GM19035 (cell line): ENCODE data around the gene ALDH8A1.
A peak's percentile ranks its signal among the peaks of the same experiment; 100 is the strongest.
"Not testable (repeated sequence)": the region's sequence is repeated elsewhere in the genome, so short reads cannot be mapped to it uniquely, and the experiment has no call there.

Experiments used
- ATAC-seq: cut with Tn5 transposase; IDR thresholded peaks from one replicate; pipeline ENCODE4 v1.9.1; 2021; ENCODE audit not compliant: unreplicated experiment

The ALDH8A1 gene

GRCh38 chr6:134911547-134911946 is 38.4 kb downstream of the ALDH8A1 start:
- ATAC-seq = no peak

GRCh38 chr6:134910593-134910935 is 39.3 kb downstream of the ALDH8A1 start:
- ATAC-seq = no peak

DNA sequence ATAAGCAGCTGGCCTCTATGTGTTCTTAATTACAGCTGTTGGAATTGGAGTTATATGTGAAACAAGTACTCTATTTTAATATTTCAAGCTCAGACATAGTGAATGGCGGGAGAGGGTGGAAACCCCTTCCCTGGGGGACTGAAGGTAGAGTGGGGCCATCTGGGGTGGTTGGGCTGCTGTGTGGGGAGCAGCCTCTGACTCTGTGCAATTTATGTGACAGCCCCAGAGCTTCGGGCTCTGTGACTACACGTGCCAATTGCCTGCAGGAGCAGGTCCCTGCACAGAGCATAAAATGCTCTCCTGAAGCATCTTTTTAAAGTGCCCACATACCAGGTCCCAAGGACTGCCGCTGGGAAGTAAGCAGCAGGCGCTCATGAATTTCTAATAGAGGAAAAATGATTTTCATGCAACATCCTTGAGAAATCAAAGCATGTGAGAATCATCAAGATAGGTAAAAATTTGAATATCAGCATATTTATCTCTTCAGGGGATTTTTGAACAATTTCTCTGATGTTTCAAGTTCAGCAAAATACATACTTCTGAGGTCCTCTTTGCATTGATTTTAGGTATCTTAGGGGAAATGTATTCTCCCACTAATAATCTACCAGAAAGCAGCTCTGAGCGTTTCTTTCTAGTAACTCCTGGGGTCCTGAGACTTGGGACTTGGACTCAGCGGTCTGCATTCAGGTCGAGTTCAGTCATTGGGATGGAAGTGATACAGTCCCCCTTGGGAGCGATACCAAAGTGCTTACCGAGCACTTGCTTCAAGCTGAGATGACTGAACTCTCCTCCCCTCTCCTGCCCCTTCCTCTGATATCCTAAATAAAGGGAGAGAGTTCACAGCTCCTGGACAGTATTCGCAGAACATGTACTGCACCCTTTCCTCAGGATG is 40.0 kb downstream of the ALDH8A1 start:
- no peak for ATAC-seq

DNA sequence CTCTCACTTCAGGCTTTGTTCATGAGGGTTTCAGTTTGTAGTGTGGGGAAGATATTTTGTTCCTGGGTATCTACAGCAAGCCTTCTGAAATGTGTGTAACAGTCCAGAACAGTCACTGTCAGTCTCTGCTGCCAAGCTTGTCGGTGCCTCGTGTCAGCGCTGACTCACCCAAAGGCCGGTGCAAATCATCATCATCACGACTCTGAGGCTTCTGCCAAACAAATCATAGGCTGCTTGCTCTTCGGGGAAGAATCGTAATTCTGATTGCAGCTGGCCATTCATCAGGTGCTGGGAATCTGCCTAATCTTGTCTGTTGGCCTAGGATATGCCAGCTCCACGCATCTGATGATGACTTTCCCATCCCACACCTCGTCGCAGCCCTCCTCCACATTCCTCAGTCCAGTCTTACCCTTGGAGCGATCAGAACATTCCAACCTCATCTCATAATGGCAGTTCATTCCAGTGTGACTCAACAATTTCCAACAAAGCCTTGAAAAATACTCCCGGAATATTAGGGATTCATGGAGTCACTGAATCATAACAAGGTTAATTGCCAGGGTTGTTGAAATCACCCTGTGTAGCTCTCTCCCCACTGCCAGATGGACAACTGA is 40.9 kb downstream of the ALDH8A1 start:
- ATAC-seq = no peak

DNA sequence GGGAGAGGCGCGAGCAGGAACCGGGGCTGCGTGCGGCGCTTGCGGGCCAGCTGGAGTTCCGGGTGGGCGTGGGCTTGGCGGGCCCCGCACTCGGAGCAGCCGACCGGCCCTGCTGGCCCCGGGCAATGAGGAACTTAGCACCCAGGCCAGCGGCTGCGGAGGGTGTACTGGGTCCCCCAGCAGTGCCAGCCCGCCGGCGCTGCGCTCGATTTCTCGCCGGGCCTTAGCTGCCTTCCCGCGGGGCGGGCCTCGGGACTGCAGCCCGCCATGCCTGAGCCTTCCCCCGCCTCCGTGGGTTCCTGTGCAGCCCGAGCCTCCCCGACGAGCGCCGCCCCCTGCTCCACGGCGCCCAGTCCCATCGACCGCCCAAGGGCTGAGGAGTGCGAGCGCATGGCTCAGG is 45.2 kb downstream of the ALDH8A1 start:
- ATAC-seq = not testable (repeated sequence)

DNA sequence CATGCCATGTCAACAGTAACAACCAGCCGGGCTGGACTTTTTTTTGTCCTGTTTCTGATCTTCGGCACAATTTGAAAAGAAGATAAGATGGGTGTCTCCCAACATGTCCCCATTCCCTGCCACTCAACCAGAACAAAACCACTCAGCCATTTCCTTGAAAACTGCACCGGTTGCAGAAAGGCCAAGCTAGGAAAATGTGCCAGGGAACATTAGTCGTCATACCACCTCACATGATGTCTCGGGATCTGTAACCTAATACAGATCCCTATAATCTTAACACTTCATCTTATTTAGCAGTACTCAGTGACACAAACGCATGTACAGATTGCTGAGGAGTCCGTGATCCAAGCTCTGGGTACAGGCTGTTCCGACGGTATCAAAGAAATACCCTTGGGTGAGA is 46.5 kb downstream of the ALDH8A1 start:
- no peak for ATAC-seq

DNA sequence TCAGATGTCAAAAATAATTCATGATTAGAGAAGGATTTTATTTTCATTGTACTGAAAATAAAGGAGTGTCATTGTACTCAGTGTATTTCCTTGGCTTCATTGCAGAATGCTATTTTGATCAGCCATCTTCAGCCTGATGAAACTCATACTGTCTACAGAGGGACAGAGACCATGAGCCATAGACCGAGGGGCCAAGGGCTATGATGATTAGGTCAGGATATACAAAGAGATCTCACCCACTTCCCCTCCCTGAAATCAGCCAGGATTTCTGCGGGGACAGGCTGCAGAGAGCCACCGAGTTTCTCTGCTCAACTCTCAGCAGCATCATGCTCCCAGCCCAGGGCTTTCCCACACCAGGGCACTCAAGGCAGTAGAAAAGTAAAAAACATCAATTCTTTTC is 47.0 kb downstream of the ALDH8A1 start:
- ATAC-seq = no peak

- no peak for ATAC-seq
Measured at GRCh38 chr6:134902074-134902861, 47.6 kb downstream of the ALDH8A1 start.

GRCh38 chr6:134898575-134898974 is 51.3 kb downstream of the ALDH8A1 start:
- no peak for ATAC-seq

DNA sequence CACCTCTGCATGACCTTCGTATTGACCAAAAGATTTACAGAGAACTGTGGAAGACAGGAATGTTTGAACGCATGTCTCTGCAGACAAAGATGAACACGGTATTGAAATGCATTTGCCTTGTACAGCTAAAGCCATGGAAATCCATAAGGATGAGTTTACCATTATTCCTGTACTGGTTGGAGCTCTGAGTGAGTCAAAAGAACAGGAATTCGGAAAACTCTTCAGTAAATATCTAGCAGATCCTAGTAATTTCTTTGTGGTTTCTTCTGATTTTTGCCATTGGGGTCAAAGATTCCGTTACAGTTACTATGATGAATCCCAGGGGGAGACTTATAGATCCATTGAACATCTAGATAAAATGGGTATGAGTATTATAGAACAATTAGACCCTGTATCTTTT is 51.7 kb downstream of the ALDH8A1 start:
- not testable (repeated sequence) for ATAC-seq

DNA sequence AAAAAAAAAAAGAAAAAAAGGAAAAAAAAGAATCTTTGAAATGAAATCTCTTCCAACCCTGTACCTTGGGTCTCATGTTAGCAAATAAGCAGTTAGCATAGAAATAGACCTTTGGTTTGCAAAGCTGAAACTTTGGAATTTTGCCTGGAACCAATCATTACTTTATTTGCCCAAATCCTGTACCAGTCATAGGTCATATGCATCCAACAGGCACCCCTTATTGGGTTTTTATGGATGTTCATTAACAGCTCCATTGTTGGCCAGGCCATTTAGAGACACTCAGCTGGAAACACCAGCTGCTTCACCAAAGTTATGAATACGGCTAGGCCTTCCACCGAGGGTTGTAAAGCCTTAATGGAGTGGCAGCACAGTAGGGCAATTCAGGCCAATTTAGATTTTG is 53.0 kb downstream of the ALDH8A1 start:
- ATAC-seq = no peak

DNA sequence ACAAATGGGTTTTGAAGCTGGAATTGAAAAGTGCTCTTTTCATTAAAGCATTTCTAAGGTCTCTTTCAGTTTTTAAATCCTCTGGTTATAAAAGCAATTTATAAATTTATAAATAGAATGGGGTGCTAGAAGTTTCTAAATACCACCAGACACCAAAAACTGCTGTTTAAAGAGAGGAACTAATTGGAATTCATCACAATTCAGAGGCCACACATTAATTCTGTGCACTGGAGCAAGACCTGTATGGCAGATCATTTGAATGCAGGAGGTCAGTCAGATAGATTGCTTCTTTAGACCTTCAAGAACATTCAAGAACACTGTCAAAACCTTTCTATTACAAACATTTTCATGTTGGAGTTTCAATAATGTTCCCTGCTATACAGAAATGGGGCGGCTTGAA is 55.1 kb downstream of the ALDH8A1 start:
- ATAC-seq = no peak

DNA sequence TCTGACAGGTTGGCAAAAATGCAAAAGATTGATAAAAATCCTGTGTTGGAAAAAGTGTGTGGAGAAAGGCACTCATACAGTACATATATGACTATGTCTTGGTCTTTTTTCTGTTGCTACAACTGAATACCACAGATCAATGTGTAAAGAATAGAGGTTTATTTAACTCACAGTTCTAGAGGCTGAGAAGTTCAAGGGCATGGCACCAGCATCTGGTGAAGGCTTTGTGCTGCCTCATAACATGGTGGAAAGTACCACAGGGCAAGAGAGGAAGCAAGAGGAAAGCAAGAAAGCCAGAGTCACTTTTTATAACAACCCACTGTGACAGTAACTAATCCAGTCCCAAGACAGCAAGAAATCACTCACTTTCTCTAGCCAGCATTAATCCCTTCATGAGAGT is 57.5 kb downstream of the ALDH8A1 start:
- ATAC-seq = no peak

DNA sequence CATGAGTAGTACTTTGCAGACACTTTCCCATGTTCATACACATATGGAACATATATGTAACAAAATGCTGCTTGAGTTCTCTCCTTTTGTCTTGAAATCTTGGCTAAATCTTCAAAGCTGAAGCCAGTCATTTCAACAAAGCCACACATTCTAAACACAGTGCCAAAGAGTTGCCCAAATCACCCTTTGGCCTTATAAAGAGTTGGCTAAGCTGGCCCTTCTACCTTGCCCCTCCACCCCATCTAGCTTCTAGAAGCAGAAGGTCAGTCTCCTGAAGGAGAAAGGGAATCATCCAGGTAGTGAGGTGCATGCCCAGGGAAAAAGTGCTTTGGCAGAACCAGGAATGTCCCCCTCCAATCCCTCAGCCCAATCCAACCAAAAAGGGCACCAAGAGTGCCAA is 58.3 kb downstream of the ALDH8A1 start:
- no peak for ATAC-seq

- ATAC-seq = no peak
Measured at GRCh38 chr6:134888316-134888715, 61.6 kb downstream of the ALDH8A1 start.

- no peak for ATAC-seq
Measured at GRCh38 chr6:134884752-134885151, 65.1 kb downstream of the ALDH8A1 start.

GRCh38 chr6:134883314-134883713 is 66.6 kb downstream of the ALDH8A1 start:
- no peak for ATAC-seq

DNA sequence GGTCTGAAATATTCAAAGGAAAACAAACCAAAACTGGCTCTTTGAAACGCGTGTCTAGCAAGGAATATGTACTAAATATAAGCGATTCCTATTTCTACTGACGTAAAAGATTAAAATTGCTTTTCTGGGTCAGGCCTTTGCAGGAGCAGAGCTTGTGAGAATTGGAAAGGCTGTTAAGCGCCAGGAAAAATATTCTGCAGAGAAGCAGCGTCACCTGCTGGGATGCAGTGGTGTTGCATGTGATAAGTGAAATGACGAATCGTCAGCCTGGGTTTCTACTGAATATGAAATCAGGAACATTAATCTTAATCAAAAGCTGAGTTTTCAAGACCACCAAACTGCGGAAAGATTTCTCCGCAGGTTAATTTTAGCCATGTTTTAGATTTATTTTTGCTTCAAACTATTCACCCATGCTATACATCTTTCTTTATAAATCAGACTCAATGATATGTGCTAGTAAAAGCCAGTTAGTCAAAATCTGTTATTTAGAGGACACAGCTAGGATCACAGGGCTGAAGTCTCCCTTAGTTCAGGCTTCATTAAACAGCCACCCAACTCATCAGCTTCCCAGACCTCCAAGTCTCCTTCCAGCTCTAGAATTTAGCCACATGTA is 67.4 kb downstream of the ALDH8A1 start:
- ATAC-seq = peak; percentile 66

DNA sequence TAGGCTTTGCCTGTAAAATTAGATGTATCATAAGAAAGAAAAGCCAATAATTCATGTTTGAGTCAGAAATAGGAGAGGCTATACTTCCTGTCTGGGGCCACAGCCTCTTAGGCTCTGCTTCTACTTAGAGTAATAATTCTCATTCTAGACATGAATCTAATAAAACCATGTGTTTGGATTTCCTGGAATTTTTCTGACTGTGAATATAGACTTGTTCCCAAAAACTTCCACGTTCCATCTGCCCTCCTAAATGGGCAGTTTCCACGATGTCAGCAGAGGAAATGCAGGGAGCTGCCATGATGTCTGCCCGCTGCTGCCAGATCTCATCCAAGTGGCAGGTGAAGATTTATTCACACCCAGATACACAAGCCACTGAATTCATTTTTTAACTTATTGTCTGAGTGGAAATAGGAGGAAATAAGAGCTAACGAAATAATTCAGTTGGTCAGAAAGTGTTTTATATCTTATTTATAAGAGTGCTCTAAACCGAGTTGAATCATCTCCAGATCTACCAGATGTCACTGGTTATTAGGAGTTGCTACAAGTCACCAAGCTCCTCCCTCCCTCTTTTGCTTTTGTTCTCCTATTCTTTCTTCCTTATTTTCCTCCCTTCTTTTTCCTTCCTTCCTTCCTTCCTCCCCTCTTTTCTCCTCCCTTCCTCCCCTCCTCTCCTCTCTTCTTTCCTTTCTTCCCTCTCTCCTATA is 69.3 kb downstream of the ALDH8A1 start:
- no peak for ATAC-seq

- ATAC-seq = no peak
Measured at GRCh38 chr6:134878136-134878535, 71.8 kb downstream of the ALDH8A1 start.

GRCh38 chr6:134875367-134875766 is 74.5 kb downstream of the ALDH8A1 start:
- ATAC-seq = no peak
